Activated gamma-delta T cell (primary cell): Measurements from ENCODE around the gene RNPEP.
"Not testable (repeated sequence)": the region's sequence is repeated elsewhere in the genome, so short reads cannot be mapped to it uniquely, and the experiment has no call there.

Source experiments
- DNase-seq: peaks from one replicate; lab custom pipeline; 2025; lab: John Stamatoyannopoulos, UW

Gene RNPEP

GRCh38 chr1:202010180-202011015, 27.9 kb downstream of the RNPEP start, which contains the start of gene ELF3:
TSS of gene ELF3 (plus strand) at chr1:202010587. CDS start at chr1:202011137, 550 bp downstream.
- no peak for DNase-seq

- DNase-seq = no peak
Measured at GRCh38 chr1:202011994-202012393, 29.5 kb downstream of the RNPEP start.

GRCh38 chr1:202012544-202013478, 30.4 kb downstream of the RNPEP start:
- DNase-seq = no peak

GRCh38 chr1:202013603-202014002, 31.2 kb downstream of the RNPEP start:
- DNase-seq = no peak

- DNase-seq = no peak
Measured at GRCh38 chr1:202014060-202014459, 31.6 kb downstream of the RNPEP start.

DNA sequence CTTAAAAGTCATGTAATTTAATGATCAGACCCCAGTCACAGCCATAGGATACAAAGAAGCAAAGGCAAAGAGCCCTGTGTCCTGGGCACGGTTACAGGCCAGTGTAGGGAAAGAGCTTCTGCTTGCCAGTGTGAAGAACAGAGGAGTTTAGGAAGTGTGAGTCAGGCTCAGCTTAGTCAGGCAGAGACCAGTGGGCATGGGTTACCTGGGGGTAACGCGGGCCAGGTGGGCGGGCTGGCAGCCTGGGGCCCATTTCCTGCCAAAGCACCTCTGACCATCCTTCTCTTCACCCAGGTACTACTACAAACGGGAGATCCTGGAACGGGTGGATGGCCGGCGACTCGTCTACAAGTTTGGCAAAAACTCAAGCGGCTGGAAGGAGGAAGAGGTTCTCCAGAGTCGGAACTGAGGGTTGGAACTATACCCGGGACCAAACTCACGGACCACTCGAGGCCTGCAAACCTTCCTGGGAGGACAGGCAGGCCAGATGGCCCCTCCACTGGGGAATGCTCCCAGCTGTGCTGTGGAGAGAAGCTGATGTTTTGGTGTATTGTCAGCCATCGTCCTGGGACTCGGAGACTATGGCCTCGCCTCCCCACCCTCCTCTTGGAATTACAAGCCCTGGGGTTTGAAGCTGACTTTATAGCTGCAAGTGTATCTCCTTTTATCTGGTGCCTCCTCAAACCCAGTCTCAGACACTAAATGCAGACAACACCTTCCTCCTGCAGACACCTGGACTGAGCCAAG, 32.6 kb downstream of the RNPEP start:
- DNase-seq = no peak

DNA sequence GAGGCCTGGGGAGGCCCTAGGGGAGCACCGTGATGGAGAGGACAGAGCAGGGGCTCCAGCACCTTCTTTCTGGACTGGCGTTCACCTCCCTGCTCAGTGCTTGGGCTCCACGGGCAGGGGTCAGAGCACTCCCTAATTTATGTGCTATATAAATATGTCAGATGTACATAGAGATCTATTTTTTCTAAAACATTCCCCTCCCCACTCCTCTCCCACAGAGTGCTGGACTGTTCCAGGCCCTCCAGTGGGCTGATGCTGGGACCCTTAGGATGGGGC, 33.2 kb downstream of the RNPEP start:
- no peak for DNase-seq

DNA sequence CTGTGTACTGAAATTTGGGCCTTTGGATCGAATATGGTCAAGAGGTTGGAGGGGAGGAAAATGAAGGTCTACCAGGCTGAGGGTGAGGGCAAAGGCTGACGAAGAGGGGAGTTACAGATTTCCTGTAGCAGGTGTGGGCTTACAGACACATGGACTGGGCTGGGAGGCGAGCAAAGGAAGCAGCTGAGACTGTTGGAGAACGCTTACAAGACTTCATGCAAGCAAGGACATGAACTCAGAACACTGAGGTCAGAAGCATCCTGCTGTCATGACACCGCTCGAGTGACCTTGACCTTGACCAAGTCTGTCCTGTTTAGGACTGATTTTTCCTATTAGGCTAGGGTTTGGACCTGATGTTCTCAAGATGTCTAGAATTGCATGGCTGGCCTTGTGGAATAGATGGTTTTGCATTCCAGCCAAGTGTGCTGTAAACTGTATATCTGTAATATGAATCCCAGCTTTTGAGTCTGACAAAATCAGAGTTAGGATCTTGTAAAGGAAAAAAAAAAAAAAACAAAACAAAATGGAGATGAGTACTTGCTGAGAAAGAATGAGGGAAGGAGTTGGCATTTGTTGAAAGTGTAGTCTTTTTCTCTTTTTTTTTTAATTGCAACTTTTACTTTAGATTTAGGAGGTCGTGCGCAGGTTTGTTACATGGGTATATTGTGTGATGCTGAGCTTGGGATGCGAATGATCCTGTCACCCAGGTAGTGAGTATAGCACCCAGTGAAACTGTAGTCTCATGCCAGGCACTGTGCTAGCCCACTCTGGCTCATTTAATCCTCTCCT, 33.8 kb downstream of the RNPEP start:
- DNase-seq = no peak

- no peak for DNase-seq
Measured at GRCh38 chr1:202016811-202017748, 34.6 kb downstream of the RNPEP start.

DNA sequence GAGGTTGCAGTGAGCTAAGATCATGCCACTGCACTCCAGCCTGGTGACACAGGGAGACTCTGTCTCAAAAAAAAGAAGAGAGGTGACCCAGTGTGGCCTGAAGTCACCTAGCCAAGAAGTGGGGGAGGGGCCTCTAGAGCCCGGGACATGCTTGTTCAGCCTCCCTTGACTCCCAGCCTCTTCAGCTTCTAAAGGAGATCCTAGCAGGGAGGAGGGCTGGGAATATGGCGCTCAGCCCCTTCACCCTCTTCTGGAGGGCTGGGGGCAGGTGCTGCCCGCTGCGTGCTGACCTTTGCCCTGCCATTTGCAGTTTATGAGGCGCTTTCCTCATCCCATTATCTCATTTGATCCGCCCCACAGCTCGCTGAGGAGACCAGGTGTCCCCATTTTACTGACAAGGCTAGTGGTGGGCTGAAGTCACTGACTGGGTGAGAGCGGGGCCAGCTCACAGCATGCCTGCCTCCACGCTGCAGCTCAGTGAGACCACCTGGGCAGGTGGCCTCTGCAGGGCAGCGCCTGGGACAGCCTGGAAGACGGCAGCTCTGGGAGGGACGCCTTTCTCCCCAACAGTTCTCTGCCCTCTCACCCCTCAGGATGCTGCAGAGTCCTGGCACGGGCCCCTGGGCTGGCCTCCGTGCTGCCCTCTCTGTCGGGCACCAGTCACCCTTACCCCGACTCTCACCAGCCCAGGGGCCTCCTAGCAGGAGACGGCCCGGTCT, 35.5 kb downstream of the RNPEP start:
- no peak for DNase-seq

DNA sequence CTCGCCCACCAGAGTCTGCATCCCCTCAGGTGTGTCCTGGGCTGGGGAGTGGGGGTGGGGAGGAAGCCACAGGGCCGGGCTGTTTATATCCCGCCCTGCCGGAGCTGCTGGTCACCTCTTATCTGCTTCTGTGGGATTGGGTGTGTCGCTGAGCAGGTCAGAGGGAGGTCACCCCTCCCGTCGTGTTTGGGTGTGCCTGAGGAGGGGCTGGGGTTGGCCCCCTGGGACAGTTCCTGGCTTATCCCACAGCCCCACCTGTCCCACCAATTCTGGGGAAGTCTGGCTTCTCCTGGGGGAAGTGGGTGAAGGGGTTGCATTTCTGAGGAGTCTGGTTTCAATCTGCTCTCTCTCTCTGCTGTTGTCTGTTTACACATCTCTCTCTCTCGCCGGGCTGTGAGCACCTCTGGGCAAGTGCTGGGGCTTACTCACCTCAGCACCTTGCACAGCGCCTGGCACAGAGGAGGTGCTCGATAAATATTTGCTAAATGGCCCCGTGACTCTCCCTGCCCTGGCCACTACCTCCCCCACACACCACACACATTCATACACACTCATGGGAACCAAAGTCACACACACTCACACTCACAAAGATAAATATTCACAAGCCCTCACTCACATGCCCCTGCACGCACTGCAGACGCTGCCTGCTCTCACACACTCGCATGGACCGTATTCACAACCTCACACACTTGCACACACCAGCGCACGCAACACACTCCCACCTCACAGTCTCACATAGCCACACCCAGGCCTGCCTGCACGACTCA, 36.2 kb downstream of the RNPEP start:
- DNase-seq = no peak

DNA sequence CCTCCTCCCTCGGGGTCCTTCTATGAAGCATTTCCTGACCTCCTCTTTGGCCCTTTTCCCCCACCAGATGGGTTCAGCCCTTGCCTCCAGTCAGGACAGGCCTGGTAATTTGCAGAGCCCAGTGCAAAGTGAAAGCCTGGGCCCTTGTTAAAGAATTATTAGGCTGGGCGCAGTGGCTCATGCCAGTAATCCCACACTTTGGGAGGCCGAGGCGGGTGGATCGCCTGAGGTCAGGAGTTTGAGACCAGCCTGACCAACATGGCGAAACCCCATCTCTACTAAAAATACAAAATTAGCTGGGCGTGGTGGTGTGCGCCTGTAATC, 36.7 kb downstream of the RNPEP start:
- DNase-seq = not testable (repeated sequence)

GRCh38 chr1:202023001-202023433, 40.6 kb downstream of the RNPEP start:
- DNase-seq = no peak

GRCh38 chr1:202029171-202029665, 46.8 kb downstream of the RNPEP start:
- no peak for DNase-seq

- no peak for DNase-seq
Measured at GRCh38 chr1:202029727-202030126, 47.3 kb downstream of the RNPEP start.

GRCh38 chr1:202031796-202032195, 49.3 kb downstream of the RNPEP start:
- DNase-seq = no peak

- DNase-seq = no peak
Measured at GRCh38 chr1:202034149-202034682, 51.8 kb downstream of the RNPEP start.

DNA sequence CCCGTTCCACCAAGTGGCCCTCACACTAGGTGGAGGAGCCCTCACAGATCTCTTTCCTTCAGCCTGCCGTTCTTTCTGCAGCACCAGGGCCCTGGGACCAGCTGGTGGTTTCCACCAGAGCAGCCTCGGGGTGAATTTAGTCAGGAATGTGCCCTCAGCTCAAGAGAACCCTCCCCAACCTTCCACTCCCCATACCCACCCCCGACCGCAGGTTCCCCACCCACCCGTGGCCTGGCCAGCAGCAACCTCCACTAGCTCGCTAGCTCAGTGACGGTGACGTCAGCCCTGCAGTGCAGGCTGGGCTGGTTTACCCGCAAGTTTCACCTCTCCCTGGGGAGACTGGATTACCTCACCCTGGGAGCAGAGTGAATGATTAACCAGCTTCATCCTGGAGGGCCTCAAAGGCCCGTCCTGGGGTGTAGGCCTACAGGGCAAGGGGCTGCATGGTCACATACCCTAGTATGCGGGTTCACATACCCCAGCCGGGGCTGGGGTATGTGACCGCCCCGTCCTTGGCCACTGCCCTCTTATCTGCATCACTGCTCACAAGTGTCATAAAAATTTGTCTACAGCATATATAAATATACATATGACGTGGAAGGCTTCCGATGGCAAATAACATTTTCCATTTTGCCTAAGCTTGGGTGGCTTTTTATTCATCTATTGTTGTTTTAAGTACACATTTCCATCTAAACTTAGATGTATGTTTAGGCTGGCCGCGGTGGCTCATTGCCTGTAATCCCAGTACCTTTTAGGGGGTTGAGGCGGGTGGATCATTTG, 52.4 kb downstream of the RNPEP start:
- no peak for DNase-seq
